IPS-15b (cell line): ENCODE results near the gene SELENOW.
A peak's percentile ranks its signal among the peaks of the same experiment; 100 is the strongest.
"Not testable (repeated sequence)": the region's sequence is repeated elsewhere in the genome, so short reads cannot be mapped to it uniquely, and the experiment has no call there.

Source experiments
- H3K27me3 ChIP-seq: one replicate; pipeline ENCODE4 v1.6.1; 2013; ENCODE audit warnings: low read length; ENCODE audit not compliant: control insufficient read depth, insufficient read depth
- H3K36me3 ChIP-seq: one replicate; pipeline ENCODE4 v1.6.1; 2013; ENCODE audit warnings: low read length; ENCODE audit not compliant: control insufficient read depth, insufficient read depth
- H3K4me1 ChIP-seq: one replicate; pipeline ENCODE4 v1.6.1; 2013; ENCODE audit warnings: mild to moderate bottlenecking, low read length; ENCODE audit not compliant: control insufficient read depth, insufficient read depth
- H3K4me3 ChIP-seq: one replicate; pipeline ENCODE4 v1.5.1; 2013; ENCODE audit warnings: low read depth, low read length
- H3K9ac ChIP-seq: one replicate; pipeline ENCODE4 v1.6.1; 2013; ENCODE audit warnings: low read depth, mild to moderate bottlenecking, low read length
- H3K9me3 ChIP-seq: one replicate; pipeline ENCODE4 v1.6.1; 2013; ENCODE audit warnings: mild to moderate bottlenecking, low read length; ENCODE audit not compliant: control insufficient read depth, insufficient read depth

Gene SELENOW

GRCh38 chr19:47776568-47776967 is 1.9 kb upstream of the SELENOW start:
- no peaks in the 10 kb centered on the region for H3K9me3 ChIP-seq
- H3K9ac ChIP-seq: no peak overlapping the region
- no peaks in the 10 kb centered on the region for H3K27me3 ChIP-seq
- H3K4me1 ChIP-seq: peaks cover 4% of the 10 kb centered on the region
- H3K36me3 ChIP-seq: peaks cover 9% of the 10 kb centered on the region
- no peak overlapping the region for H3K4me3 ChIP-seq

- H3K9me3 ChIP-seq, H3K4me1 ChIP-seq, H3K27me3 ChIP-seq, H3K9ac ChIP-seq: not testable (repeated sequence)
- H3K36me3 ChIP-seq: peaks cover 14% of the 10 kb centered on the region
- H3K4me3 ChIP-seq: peak overlapping the region; percentile 89
These were observed 1.1 kb upstream of the SELENOW start for GRCh38 chr19:47777245-47778048.

- peaks cover 27% of the 10 kb centered on the region for H3K36me3 ChIP-seq
- H3K9me3 ChIP-seq: no peaks in the 10 kb centered on the region
- peak overlapping the region; percentile 89 for H3K4me3 ChIP-seq
- H3K4me1 ChIP-seq: peaks cover 4% of the 10 kb centered on the region
- H3K9ac ChIP-seq: peak overlapping the region; percentile 94
- H3K27me3 ChIP-seq: no peaks in the 10 kb centered on the region
These were observed 450 bp downstream of the SELENOW start for GRCh38 chr19:47778954-47779351.

- Histone ChIP-seq H3K9me3 (no peaks in the 10 kb centered on the region), H3K4me3 (peak overlapping the region; percentile 89), H3K9ac (peak overlapping the region; percentile 3)
These were observed 1.2 kb downstream of the SELENOW start for GRCh38 chr19:47779524-47780214.

GRCh38 chr19:47780215-47780551 is 1.7 kb downstream of the SELENOW start:
- Histone ChIP-seq H3K9me3 (no peaks in the 10 kb centered on the region), H3K9ac (peak overlapping the region; percentile 3), H3K36me3 (peaks cover 36% of the 10 kb centered on the region), H3K4me3 (peak overlapping the region; percentile 89), H3K4me1 (peaks cover 4% of the 10 kb centered on the region), H3K27me3 (no peaks in the 10 kb centered on the region)

More at GRCh38 chr19:47779524-47780214, 1.2 kb downstream of the SELENOW start:
- peaks cover 34% of the 10 kb centered on the region for H3K36me3 ChIP-seq
- H3K27me3 ChIP-seq: no peaks in the 10 kb centered on the region
- H3K4me1 ChIP-seq: peaks cover 4% of the 10 kb centered on the region

- no peaks in the 10 kb centered on the region for H3K9me3 ChIP-seq
- H3K36me3 ChIP-seq: peaks cover 40% of the 10 kb centered on the region
- no peak overlapping the region for H3K9ac ChIP-seq
- no peak overlapping the region for H3K4me3 ChIP-seq
- no peaks in the 10 kb centered on the region for H3K27me3 ChIP-seq
- peaks cover under 1% of the 10 kb centered on the region for H3K4me1 ChIP-seq
These were observed 3.2 kb downstream of the SELENOW start for GRCh38 chr19:47781590-47782262.

GRCh38 chr19:47786566-47786965 is 8.1 kb downstream of the SELENOW start:
- Histone ChIP-seq H3K9me3 (no peaks in the 10 kb centered on the region), H3K4me1 (peaks cover 2% of the 10 kb centered on the region)

GRCh38 chr19:47787307-47787706 is 8.8 kb downstream of the SELENOW start:
- not testable (repeated sequence) for H3K27me3 ChIP-seq, H3K9ac ChIP-seq, H3K4me3 ChIP-seq, H3K9me3 ChIP-seq, H3K4me1 ChIP-seq
- peaks cover 29% of the 10 kb centered on the region for H3K36me3 ChIP-seq

More at GRCh38 chr19:47786566-47786965, 8.1 kb downstream of the SELENOW start:
- Histone ChIP-seq H3K4me3 (no peak overlapping the region), H3K27me3 (no peaks in the 10 kb centered on the region), H3K36me3 (peaks cover 34% of the 10 kb centered on the region), H3K9ac (no peak overlapping the region)

- not testable (repeated sequence) for H3K9ac ChIP-seq, H3K4me1 ChIP-seq, H3K27me3 ChIP-seq, H3K36me3 ChIP-seq, H3K9me3 ChIP-seq
- H3K4me3 ChIP-seq: peak overlapping the region; percentile 11
These were observed 11.3 kb downstream of the SELENOW start for GRCh38 chr19:47789811-47790210.

GRCh38 chr19:47790398-47790814 is 11.9 kb downstream of the SELENOW start:
- Histone ChIP-seq H3K27me3 (no peaks in the 10 kb centered on the region), H3K4me1 (peaks cover 2% of the 10 kb centered on the region), H3K9me3 (peaks cover 6% of the 10 kb centered on the region), H3K9ac (no peak overlapping the region), H3K4me3 (peak overlapping the region; percentile 11), H3K36me3 (peaks cover 5% of the 10 kb centered on the region)

- no peak overlapping the region for H3K4me3 ChIP-seq
- H3K36me3 ChIP-seq: no peaks in the 10 kb centered on the region
- H3K27me3 ChIP-seq: no peaks in the 10 kb centered on the region
- peaks cover 6% of the 10 kb centered on the region for H3K9me3 ChIP-seq
- no peak overlapping the region for H3K9ac ChIP-seq
- peaks cover 2% of the 10 kb centered on the region for H3K4me1 ChIP-seq
These were observed 14.1 kb downstream of the SELENOW start for GRCh38 chr19:47792616-47793015.
